ENCODE results near the gene OTOGL.

Gene OTOGL

DNA sequence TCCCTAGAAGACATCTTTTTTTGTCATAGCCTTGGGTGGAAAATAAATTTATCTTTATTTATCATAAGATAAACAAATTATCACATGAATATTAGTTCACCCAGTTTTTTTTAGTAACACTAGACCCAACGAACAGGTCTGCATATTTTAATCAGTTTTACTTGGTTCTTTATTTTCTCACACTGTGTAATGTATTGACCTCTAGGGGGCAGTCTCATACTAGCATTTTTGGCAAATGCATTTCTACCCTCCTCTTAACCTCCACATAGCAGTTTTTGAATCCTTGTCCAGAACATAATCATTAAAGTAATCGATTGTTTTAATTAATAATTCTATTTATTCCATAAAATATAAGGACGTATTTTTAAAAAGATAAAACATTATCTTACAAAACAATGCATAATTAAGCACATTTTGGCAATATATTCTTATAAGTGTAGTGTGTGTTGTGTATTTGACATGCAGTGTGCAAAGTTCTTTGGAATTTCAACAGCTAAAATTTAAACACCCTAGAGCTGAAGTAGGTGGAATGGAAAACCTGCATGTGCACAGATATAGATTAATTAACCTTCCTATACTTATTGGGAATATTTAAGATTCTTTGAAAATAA lies 313.1 kb downstream of the OTOGL start:
- no peaks in the 10 kb centered on the region for H3K27me3 ChIP-seq (replicated peaks; ENCODE audit: control insufficient read depth, insufficient read depth, low read length)
- H3K36me3 ChIP-seq (ENCODE audit: control insufficient read depth, insufficient read depth, low read length): no peaks in the 10 kb centered on the region
- no peak overlapping the region for H3K4me3 ChIP-seq (replicated peaks; ENCODE audit: low read depth, low read length)
- TF ChIP-seq, protein P1, sequence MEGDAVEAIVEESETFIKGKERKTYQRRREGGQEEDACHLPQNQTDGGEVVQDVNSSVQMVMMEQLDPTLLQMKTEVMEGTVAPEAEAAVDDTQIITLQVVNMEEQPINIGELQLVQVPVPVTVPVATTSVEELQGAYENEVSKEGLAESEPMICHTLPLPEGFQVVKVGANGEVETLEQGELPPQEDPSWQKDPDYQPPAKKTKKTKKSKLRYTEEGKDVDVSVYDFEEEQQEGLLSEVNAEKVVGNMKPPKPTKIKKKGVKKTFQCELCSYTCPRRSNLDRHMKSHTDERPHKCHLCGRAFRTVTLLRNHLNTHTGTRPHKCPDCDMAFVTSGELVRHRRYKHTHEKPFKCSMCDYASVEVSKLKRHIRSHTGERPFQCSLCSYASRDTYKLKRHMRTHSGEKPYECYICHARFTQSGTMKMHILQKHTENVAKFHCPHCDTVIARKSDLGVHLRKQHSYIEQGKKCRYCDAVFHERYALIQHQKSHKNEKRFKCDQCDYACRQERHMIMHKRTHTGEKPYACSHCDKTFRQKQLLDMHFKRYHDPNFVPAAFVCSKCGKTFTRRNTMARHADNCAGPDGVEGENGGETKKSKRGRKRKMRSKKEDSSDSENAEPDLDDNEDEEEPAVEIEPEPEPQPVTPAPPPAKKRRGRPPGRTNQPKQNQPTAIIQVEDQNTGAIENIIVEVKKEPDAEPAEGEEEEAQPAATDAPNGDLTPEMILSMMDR (IDR thresholded peaks at IDR 0.05; ENCODE audit: insufficient read depth, low read length, poor library complexity, severe bottlenecking): peak; percentile 64
- DNase-seq (ENCODE audit: extremely low read depth, insufficient read length): no peak

DNA sequence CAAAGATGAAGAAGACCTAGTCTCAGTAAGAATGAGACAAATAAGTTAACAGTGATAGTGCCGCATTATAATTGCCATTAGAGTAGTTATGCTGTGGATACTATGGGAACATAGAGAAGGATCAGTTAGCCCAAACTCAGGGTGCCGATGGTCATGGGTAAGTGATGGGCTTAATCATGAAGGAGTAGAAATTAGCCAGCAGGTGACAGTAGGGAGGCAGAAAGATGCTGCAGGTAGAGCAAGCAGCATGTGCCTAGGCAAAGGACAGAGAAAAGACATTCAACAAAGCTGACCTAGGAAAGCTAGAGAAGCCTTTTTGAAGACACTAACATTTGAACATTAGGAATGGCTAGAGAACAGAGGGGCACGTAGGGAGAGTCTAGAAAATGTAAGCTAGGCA lies 314.1 kb downstream of the OTOGL start:
- no peak for DNase-seq (ENCODE audit: extremely low read depth, insufficient read length)
- no peak overlapping the region for H3K4me3 ChIP-seq (replicated peaks; ENCODE audit: low read depth, low read length)
- H3K36me3 ChIP-seq (ENCODE audit: control insufficient read depth, insufficient read depth, low read length): no peaks in the 10 kb centered on the region
- TF ChIP-seq, protein P1 (IDR thresholded peaks at IDR 0.05; ENCODE audit: insufficient read depth, low read length, poor library complexity, severe bottlenecking): no peak
- H3K27me3 ChIP-seq (replicated peaks; ENCODE audit: control insufficient read depth, insufficient read depth, low read length): no peaks in the 10 kb centered on the region

DNA sequence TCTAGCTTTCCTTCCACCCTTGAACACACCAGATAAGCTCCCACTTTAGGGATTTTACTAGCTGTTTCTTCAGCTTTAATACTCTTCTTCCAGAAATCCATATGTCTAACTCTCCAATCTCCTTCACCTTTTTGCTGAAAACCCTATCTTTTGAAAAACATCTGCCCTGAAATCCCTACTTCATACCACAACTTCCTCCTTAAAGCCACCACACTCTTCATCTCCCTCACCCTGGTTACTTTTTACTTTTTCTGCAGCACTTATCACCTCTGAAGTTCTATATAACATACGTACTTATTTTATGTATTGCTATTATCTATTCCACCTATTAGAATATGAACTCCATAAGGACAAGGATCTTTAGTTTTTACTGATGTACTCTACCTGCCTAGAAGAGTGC lies 316.1 kb downstream of the OTOGL start:
- no peaks in the 10 kb centered on the region for H3K36me3 ChIP-seq (ENCODE audit: control insufficient read depth, insufficient read depth, low read length)
- no peak overlapping the region for H3K4me3 ChIP-seq (replicated peaks; ENCODE audit: low read depth, low read length)
- H3K27me3 ChIP-seq (replicated peaks; ENCODE audit: control insufficient read depth, insufficient read depth, low read length): no peaks in the 10 kb centered on the region
- TF ChIP-seq, protein P1 (IDR thresholded peaks at IDR 0.05; ENCODE audit: insufficient read depth, low read length, poor library complexity, severe bottlenecking): no peak
- DNase-seq (ENCODE audit: extremely low read depth, insufficient read length): no peak

DNA sequence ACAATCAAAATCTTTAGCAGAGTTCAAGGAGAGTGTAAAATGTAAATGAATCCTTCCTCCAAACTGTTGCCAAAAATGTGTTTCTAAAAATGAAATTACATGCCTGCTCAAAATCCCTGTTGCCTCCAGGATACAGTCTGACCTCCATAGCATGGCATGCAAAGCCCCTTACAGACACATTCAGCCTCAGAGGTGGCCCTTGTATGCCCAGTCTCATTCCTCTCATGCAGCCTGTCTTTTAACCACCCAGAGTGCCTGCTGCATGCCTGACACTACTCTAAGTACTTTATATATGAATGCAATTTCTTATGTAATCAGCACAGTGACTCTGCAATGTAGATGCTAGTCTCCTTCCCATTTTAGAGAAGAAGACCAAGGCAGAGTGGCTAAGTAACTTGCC lies 320.3 kb downstream of the OTOGL start:
- no peak for DNase-seq (ENCODE audit: extremely low read depth, insufficient read length)
- H3K27me3 ChIP-seq (replicated peaks; ENCODE audit: control insufficient read depth, insufficient read depth, low read length): no peaks in the 10 kb centered on the region

DNA sequence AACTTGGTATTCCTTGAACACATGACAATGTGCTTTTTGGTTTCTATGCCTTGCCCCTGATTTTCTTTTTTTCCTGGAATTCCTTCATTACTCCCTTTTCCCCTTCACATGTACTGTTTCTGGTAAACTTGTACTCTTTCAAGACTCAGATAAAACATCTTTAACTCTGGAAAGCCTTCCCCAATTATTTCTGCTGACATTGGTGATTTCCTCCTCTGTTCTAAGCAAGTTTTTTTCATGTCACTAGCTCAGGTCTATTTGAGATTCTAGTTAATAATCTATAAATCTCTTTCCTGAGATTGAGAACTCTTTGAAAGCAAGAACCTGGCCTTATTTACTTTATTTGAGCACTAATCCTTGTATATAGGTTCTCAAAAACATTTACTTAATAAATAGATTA lies 320.7 kb downstream of the OTOGL start:
- no peak for DNase-seq (ENCODE audit: extremely low read depth, insufficient read length)
- TF ChIP-seq, protein P1 (IDR thresholded peaks at IDR 0.05; ENCODE audit: insufficient read depth, low read length, poor library complexity, severe bottlenecking): no peak
- Histone ChIP-seq H3K36me3 (ENCODE audit: control insufficient read depth, insufficient read depth, low read length) (no peaks in the 10 kb centered on the region), H3K27me3 (replicated peaks; ENCODE audit: control insufficient read depth, insufficient read depth, low read length) (no peaks in the 10 kb centered on the region), H3K4me3 (replicated peaks; ENCODE audit: low read depth, low read length) (no peak overlapping the region)

More for the DNA sequence above, 320.3 kb downstream of the OTOGL start:
- Histone ChIP-seq H3K4me3 (replicated peaks; ENCODE audit: low read depth, low read length) (no peak overlapping the region), H3K36me3 (ENCODE audit: control insufficient read depth, insufficient read depth, low read length) (no peaks in the 10 kb centered on the region)
- TF ChIP-seq, protein P1 (IDR thresholded peaks at IDR 0.05; ENCODE audit: insufficient read depth, low read length, poor library complexity, severe bottlenecking): no peak

DNA sequence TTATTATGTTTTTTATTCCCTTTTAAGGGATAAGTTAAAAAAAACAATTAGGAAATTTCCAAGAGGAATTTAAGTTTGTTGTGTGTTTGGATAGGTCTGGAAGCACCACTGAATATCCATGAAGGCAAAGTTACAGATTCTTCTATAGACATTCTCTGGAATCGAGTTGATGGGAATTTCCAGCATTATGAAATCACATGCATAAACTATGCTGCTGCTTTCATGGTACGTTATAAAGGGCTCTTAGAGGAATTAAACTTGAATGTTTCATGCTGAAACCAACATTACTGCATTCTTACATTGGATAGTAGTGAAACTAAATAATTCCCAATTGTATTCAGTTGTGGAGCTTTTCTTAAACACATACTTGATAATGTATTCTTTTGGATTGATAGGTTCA lies 323.2 kb downstream of the OTOGL start:
- Histone ChIP-seq H3K4me3 (replicated peaks; ENCODE audit: low read depth, low read length) (no peak overlapping the region), H3K27me3 (replicated peaks; ENCODE audit: control insufficient read depth, insufficient read depth, low read length) (no peaks in the 10 kb centered on the region), H3K36me3 (ENCODE audit: control insufficient read depth, insufficient read depth, low read length) (no peaks in the 10 kb centered on the region)
- no peak for DNase-seq (ENCODE audit: extremely low read depth, insufficient read length)
- TF ChIP-seq, protein P1 (IDR thresholded peaks at IDR 0.05; ENCODE audit: insufficient read depth, low read length, poor library complexity, severe bottlenecking): no peak

Measured in GM06990 (cell line).